Measurements from ENCODE around the gene TBRG4.

- TF ChIP-seq POLR2AphosphoS5 (IDR thresholded peaks at IDR 0.05) (no peak), RAD21 (conservative IDR thresholded peaks at IDR 0.05) (no peak), EP300 (conservative IDR thresholded peaks at IDR 0.05; ENCODE audit: poor library complexity, severe bottlenecking) (no peak), TAF1 (IDR thresholded peaks at IDR 0.05; ENCODE audit: low read depth) (no peak), EZH2 (IDR thresholded peaks at IDR 0.05; ENCODE audit: borderline replicate concordance, insufficient read depth, low read length, poor library complexity, severe bottlenecking) (no peak), REST (IDR thresholded peaks at IDR 0.05; ENCODE audit: borderline replicate concordance) (no peak)
- TF ChIP-seq, protein P1, sequence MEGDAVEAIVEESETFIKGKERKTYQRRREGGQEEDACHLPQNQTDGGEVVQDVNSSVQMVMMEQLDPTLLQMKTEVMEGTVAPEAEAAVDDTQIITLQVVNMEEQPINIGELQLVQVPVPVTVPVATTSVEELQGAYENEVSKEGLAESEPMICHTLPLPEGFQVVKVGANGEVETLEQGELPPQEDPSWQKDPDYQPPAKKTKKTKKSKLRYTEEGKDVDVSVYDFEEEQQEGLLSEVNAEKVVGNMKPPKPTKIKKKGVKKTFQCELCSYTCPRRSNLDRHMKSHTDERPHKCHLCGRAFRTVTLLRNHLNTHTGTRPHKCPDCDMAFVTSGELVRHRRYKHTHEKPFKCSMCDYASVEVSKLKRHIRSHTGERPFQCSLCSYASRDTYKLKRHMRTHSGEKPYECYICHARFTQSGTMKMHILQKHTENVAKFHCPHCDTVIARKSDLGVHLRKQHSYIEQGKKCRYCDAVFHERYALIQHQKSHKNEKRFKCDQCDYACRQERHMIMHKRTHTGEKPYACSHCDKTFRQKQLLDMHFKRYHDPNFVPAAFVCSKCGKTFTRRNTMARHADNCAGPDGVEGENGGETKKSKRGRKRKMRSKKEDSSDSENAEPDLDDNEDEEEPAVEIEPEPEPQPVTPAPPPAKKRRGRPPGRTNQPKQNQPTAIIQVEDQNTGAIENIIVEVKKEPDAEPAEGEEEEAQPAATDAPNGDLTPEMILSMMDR (IDR thresholded peaks at IDR 0.05; ENCODE audit: poor library complexity, severe bottlenecking): no peak
Measured at GRCh38 chr7:45087301-45088145, 24.0 kb downstream of the TBRG4 start.
